ENCODE data around the gene OR4K5. TPM values are rescaled to one million over a fixed set of nuclear protein-coding genes. Genes with fewer than 3 reads are reported as not detected.

OR4K5 gene
- total RNA-seq (2014; rRNA removed; shearing (Covaris generic)) = not detected in 2 replicates

GRCh38 chr14:19920021-19920657, at the start of gene OR4K5:
Gene OR4K5, plus strand, starts transcription at chr14:19920607. Its CDS starts 0 bp downstream, at chr14:19920607.
- Histone ChIP-seq H3K36me3 (replicated peaks; ENCODE audit: control insufficient read depth, insufficient read depth, low read length) (no peaks in the 10 kb centered on the region), H3K4me3 (ENCODE audit: insufficient read depth, low read depth, low read length) (no peak within 1 kb of the TSS), H3K27me3 (ENCODE audit: control insufficient read depth, insufficient read depth, low read length) (no peaks in the 10 kb centered on the region; the same call in 1 of the 2 replicates)
- no peak for DNase-seq

- no peak overlapping the region for H3K4me3 ChIP-seq (ENCODE audit: insufficient read depth, low read depth, low read length)
- H3K36me3 ChIP-seq (replicated peaks; ENCODE audit: control insufficient read depth, insufficient read depth, low read length) = no peaks in the 10 kb centered on the region
- H3K27me3 ChIP-seq (ENCODE audit: control insufficient read depth, insufficient read depth, low read length) = no peaks in the 10 kb centered on the region
- DNase-seq = no peak
Measured at GRCh38 chr14:19873178-19873577, 47.2 kb upstream of the OR4K5 start.

GRCh38 chr14:19874842-19875241, 45.6 kb upstream of the OR4K5 start, which contains the start of gene OR4K2:
Gene OR4K2, plus strand, starts transcription at chr14:19875142. Its CDS starts 1,126 bp downstream, at chr14:19876268.
- Histone ChIP-seq H3K4me3 (ENCODE audit: insufficient read depth, low read depth, low read length) (no peak within 1 kb of the TSS), H3K36me3 (replicated peaks; ENCODE audit: control insufficient read depth, insufficient read depth, low read length) (no peaks in the 10 kb centered on the region), H3K27me3 (ENCODE audit: control insufficient read depth, insufficient read depth, low read length) (no peaks in the 10 kb centered on the region)
- DNase-seq = no peak

GRCh38 chr14:19878029-19878642, 42.3 kb upstream of the OR4K5 start:
- H3K4me3 ChIP-seq (ENCODE audit: insufficient read depth, low read depth, low read length) = no peak overlapping the region
- H3K27me3 ChIP-seq (ENCODE audit: control insufficient read depth, insufficient read depth, low read length) = no peaks in the 10 kb centered on the region
- DNase-seq = no peak
- no peaks in the 10 kb centered on the region for H3K36me3 ChIP-seq (replicated peaks; ENCODE audit: control insufficient read depth, insufficient read depth, low read length)

- H3K36me3 ChIP-seq (replicated peaks; ENCODE audit: control insufficient read depth, insufficient read depth, low read length) = no peaks in the 10 kb centered on the region
- H3K27me3 ChIP-seq (ENCODE audit: control insufficient read depth, insufficient read depth, low read length) = no peaks in the 10 kb centered on the region
- no peak overlapping the region for H3K4me3 ChIP-seq (ENCODE audit: insufficient read depth, low read depth, low read length)
- no peak for DNase-seq
Measured at GRCh38 chr14:19895282-19895681, 25.1 kb upstream of the OR4K5 start.

- DNase-seq = no peak
- H3K4me3 ChIP-seq (ENCODE audit: insufficient read depth, low read depth, low read length) = no peak overlapping the region
- no peaks in the 10 kb centered on the region for H3K27me3 ChIP-seq (ENCODE audit: control insufficient read depth, insufficient read depth, low read length)
- H3K36me3 ChIP-seq (replicated peaks; ENCODE audit: control insufficient read depth, insufficient read depth, low read length) = no peaks in the 10 kb centered on the region
Measured at GRCh38 chr14:19900999-19901398, 19.4 kb upstream of the OR4K5 start.

- H3K27me3 ChIP-seq (ENCODE audit: control insufficient read depth, insufficient read depth, low read length) = no peaks in the 10 kb centered on the region
Measured at GRCh38 chr14:19902409-19902808, 18.0 kb upstream of the OR4K5 start.

GRCh38 chr14:19906665-19907064, 13.7 kb upstream of the OR4K5 start:
- Histone ChIP-seq H3K27me3 (ENCODE audit: control insufficient read depth, insufficient read depth, low read length) (no peaks in the 10 kb centered on the region), H3K36me3 (replicated peaks; ENCODE audit: control insufficient read depth, insufficient read depth, low read length) (no peaks in the 10 kb centered on the region), H3K4me3 (ENCODE audit: insufficient read depth, low read depth, low read length) (no peak overlapping the region)

More at GRCh38 chr14:19902409-19902808, 18.0 kb upstream of the OR4K5 start:
- no peak for DNase-seq
- no peak overlapping the region for H3K4me3 ChIP-seq (ENCODE audit: insufficient read depth, low read depth, low read length)
- H3K36me3 ChIP-seq (replicated peaks; ENCODE audit: control insufficient read depth, insufficient read depth, low read length) = no peaks in the 10 kb centered on the region

GRCh38 chr14:19911114-19911513, 9.3 kb upstream of the OR4K5 start:
- H3K4me3 ChIP-seq (ENCODE audit: insufficient read depth, low read depth, low read length) = no peak overlapping the region
- no peak for DNase-seq
- H3K27me3 ChIP-seq (ENCODE audit: control insufficient read depth, insufficient read depth, low read length) = no peaks in the 10 kb centered on the region; the same call in 1 of the 2 replicates
- no peaks in the 10 kb centered on the region for H3K36me3 ChIP-seq (replicated peaks; ENCODE audit: control insufficient read depth, insufficient read depth, low read length)

More at GRCh38 chr14:19906665-19907064, 13.7 kb upstream of the OR4K5 start:
- DNase-seq = no peak

- DNase-seq = no peak
- H3K27me3 ChIP-seq (ENCODE audit: control insufficient read depth, insufficient read depth, low read length) = no peaks in the 10 kb centered on the region; the same call in 1 of the 2 replicates
- no peak overlapping the region for H3K4me3 ChIP-seq (ENCODE audit: insufficient read depth, low read depth, low read length)
- H3K36me3 ChIP-seq (replicated peaks; ENCODE audit: control insufficient read depth, insufficient read depth, low read length) = no peaks in the 10 kb centered on the region
Measured at GRCh38 chr14:19917243-19917642, 3.2 kb upstream of the OR4K5 start.

GRCh38 chr14:19917955-19918518, 2.4 kb upstream of the OR4K5 start:
- H3K4me3 ChIP-seq (ENCODE audit: insufficient read depth, low read depth, low read length) = no peak overlapping the region
- no peak for DNase-seq
- H3K27me3 ChIP-seq (ENCODE audit: control insufficient read depth, insufficient read depth, low read length) = no peaks in the 10 kb centered on the region; the same call in 1 of the 2 replicates
- H3K36me3 ChIP-seq (replicated peaks; ENCODE audit: control insufficient read depth, insufficient read depth, low read length) = no peaks in the 10 kb centered on the region

- H3K4me3 ChIP-seq (ENCODE audit: insufficient read depth, low read depth, low read length) = no peak overlapping the region
- no peak for DNase-seq
Measured at GRCh38 chr14:19918553-19919264, 1.7 kb upstream of the OR4K5 start.

GRCh38 chr14:19930617-19931016, 10.2 kb downstream of the OR4K5 start, which contains the start of gene OR4K1:
Gene OR4K1, plus strand, starts transcription at chr14:19930917. Its CDS starts 4,750 bp downstream, at chr14:19935667.
- DNase-seq = no peak
- no peak within 1 kb of the TSS for H3K4me3 ChIP-seq (ENCODE audit: insufficient read depth, low read depth, low read length)

More at GRCh38 chr14:19918553-19919264, 1.7 kb upstream of the OR4K5 start:
- Histone ChIP-seq H3K36me3 (replicated peaks; ENCODE audit: control insufficient read depth, insufficient read depth, low read length) (no peaks in the 10 kb centered on the region), H3K27me3 (ENCODE audit: control insufficient read depth, insufficient read depth, low read length) (no peaks in the 10 kb centered on the region; the same call in 1 of the 2 replicates)

GRCh38 chr14:19941668-19942067, 21.3 kb downstream of the OR4K5 start:
- no peak for DNase-seq
- Histone ChIP-seq H3K27me3 (ENCODE audit: control insufficient read depth, insufficient read depth, low read length) (no peaks in the 10 kb centered on the region), H3K4me3 (ENCODE audit: insufficient read depth, low read depth, low read length) (no peak overlapping the region), H3K36me3 (replicated peaks; ENCODE audit: control insufficient read depth, insufficient read depth, low read length) (no peaks in the 10 kb centered on the region)

More at GRCh38 chr14:19930617-19931016, 10.2 kb downstream of the OR4K5 start, which contains the start of gene OR4K1:
- no peaks in the 10 kb centered on the region for H3K36me3 ChIP-seq (replicated peaks; ENCODE audit: control insufficient read depth, insufficient read depth, low read length)
- H3K27me3 ChIP-seq (ENCODE audit: control insufficient read depth, insufficient read depth, low read length) = no peaks in the 10 kb centered on the region
